ENCODE results near the gene COMT. TPM values are rescaled to one million over a fixed set of nuclear protein-coding genes. Genes with fewer than 3 reads are reported as not detected.

The COMT gene
- total RNA-seq, 1 experiment from 2014 or later = 109 TPM

DNA sequence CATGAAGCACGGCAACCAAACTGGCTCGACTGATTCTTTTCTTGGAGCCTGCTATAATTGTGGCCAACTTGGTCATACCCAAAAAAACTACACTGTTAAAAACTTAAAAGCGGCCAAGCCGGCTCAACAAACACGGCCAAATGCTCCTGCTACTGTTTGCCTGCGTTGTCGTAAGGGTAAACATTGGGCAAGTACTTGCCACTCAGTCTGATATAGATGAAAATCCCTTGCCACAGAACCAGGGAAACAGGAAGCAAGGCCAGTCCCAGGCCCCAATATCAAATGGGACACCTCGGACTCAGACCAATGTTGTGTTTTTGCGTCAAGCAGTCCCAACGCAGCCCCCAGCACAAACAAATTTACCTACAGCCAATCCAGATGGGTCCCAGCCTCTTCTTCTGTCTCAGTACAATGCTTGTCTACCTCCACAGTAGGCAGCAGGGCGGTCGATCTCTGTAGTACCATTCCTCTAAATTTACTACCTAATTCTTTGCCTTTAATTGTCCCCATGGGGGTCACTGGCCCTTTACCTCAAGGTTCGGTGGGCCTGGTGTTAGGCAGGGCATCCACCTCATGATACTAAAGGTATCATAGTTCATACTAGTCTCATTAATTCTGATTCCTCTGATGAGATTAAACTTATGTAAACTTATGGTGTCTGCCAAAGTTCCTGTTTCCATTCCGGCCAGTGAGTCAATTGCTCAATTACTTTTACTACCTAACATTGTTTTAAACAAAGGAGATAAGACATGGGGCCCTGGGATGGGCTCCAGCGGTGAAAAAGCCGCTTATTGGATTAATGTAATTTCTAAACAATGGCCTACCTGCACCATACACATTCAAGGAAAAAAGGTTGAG is 3.7 kb upstream of the COMT start:
- no peak overlapping the region for H2AFZ ChIP-seq (ENCODE audit: low read depth, low read length, poor library complexity, severe bottlenecking)
- TF ChIP-seq, protein P1, sequence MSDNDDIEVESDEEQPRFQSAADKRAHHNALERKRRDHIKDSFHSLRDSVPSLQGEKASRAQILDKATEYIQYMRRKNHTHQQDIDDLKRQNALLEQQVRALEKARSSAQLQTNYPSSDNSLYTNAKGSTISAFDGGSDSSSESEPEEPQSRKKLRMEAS (IDR thresholded peaks at IDR 0.05) = no peak
- TF ChIP-seq EZH2phosphoT487 (IDR thresholded peaks at IDR 0.05; ENCODE audit: borderline replicate concordance) (no peak), SRF (IDR thresholded peaks at IDR 0.05; ENCODE audit: low read depth) (no peak), SP1 (IDR thresholded peaks at IDR 0.05; ENCODE audit: low read depth) (no peak), ZNF274 (IDR thresholded peaks at IDR 0.05; ENCODE audit: low read depth, low read length) (no peak), JUND (IDR thresholded peaks at IDR 0.05) (no peak), CEBPB (IDR thresholded peaks at IDR 0.05; ENCODE audit: low read depth) (no peak), TCF7L2 (IDR thresholded peaks at IDR 0.05; ENCODE audit: borderline replicate concordance, extremely low read depth, insufficient read depth, insufficient read length) (no peak), SIN3A (IDR thresholded peaks at IDR 0.05; ENCODE audit: low read depth) (no peak), POLR2A (IDR thresholded peaks at IDR 0.05; ENCODE audit: borderline replicate concordance, extremely low read depth, insufficient read depth, insufficient read length) (no peak), ELF1 (IDR thresholded peaks at IDR 0.05; ENCODE audit: borderline replicate concordance, low read depth) (no peak), EZH2 (IDR thresholded peaks at IDR 0.05) (no peak), FOSL1 (IDR thresholded peaks at IDR 0.05; ENCODE audit: low read depth) (no peak), ZFX (IDR thresholded peaks at IDR 0.05) (no peak), EGR1 (IDR thresholded peaks at IDR 0.05; ENCODE audit: low read depth) (no peak)
- TF ChIP-seq, protein P2, sequence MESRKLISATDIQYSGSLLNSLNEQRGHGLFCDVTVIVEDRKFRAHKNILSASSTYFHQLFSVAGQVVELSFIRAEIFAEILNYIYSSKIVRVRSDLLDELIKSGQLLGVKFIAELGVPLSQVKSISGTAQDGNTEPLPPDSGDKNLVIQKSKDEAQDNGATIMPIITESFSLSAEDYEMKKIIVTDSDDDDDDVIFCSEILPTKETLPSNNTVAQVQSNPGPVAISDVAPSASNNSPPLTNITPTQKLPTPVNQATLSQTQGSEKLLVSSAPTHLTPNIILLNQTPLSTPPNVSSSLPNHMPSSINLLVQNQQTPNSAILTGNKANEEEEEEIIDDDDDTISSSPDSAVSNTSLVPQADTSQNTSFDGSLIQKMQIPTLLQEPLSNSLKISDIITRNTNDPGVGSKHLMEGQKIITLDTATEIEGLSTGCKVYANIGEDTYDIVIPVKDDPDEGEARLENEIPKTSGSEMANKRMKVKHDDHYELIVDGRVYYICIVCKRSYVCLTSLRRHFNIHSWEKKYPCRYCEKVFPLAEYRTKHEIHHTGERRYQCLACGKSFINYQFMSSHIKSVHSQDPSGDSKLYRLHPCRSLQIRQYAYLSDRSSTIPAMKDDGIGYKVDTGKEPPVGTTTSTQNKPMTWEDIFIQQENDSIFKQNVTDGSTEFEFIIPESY (IDR thresholded peaks at IDR 0.05; ENCODE audit: extremely low read depth, insufficient replicate concordance, low read length) = no peak
- TF ChIP-seq, protein P3, sequence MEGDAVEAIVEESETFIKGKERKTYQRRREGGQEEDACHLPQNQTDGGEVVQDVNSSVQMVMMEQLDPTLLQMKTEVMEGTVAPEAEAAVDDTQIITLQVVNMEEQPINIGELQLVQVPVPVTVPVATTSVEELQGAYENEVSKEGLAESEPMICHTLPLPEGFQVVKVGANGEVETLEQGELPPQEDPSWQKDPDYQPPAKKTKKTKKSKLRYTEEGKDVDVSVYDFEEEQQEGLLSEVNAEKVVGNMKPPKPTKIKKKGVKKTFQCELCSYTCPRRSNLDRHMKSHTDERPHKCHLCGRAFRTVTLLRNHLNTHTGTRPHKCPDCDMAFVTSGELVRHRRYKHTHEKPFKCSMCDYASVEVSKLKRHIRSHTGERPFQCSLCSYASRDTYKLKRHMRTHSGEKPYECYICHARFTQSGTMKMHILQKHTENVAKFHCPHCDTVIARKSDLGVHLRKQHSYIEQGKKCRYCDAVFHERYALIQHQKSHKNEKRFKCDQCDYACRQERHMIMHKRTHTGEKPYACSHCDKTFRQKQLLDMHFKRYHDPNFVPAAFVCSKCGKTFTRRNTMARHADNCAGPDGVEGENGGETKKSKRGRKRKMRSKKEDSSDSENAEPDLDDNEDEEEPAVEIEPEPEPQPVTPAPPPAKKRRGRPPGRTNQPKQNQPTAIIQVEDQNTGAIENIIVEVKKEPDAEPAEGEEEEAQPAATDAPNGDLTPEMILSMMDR (IDR thresholded peaks at IDR 0.05 in 2 of 3, conservative IDR thresholded peaks at IDR 0.05 in 1 of 3; ENCODE audit: borderline replicate concordance in 1 of 3, insufficient read depth in 1 of 3, low read depth in 2 of 3, low read length in 2 of 3) = no peak
- TF ChIP-seq, protein P4, sequence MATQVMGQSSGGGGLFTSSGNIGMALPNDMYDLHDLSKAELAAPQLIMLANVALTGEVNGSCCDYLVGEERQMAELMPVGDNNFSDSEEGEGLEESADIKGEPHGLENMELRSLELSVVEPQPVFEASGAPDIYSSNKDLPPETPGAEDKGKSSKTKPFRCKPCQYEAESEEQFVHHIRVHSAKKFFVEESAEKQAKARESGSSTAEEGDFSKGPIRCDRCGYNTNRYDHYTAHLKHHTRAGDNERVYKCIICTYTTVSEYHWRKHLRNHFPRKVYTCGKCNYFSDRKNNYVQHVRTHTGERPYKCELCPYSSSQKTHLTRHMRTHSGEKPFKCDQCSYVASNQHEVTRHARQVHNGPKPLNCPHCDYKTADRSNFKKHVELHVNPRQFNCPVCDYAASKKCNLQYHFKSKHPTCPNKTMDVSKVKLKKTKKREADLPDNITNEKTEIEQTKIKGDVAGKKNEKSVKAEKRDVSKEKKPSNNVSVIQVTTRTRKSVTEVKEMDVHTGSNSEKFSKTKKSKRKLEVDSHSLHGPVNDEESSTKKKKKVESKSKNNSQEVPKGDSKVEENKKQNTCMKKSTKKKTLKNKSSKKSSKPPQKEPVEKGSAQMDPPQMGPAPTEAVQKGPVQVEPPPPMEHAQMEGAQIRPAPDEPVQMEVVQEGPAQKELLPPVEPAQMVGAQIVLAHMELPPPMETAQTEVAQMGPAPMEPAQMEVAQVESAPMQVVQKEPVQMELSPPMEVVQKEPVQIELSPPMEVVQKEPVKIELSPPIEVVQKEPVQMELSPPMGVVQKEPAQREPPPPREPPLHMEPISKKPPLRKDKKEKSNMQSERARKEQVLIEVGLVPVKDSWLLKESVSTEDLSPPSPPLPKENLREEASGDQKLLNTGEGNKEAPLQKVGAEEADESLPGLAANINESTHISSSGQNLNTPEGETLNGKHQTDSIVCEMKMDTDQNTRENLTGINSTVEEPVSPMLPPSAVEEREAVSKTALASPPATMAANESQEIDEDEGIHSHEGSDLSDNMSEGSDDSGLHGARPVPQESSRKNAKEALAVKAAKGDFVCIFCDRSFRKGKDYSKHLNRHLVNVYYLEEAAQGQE (IDR thresholded peaks at IDR 0.05; ENCODE audit: low read depth) = no peak
- peaks cover 0 to 6% of the 10 kb centered on the region in 2 experiments; a peak in 1 of 4 replicates for H3K36me3 ChIP-seq (ENCODE audit: control insufficient read depth in 1 of 2, insufficient read depth in 2 of 2, low read length in 2 of 2)
- no peaks in the 10 kb centered on the region for H4K20me1 ChIP-seq (ENCODE audit: insufficient read depth)
- no peak overlapping the region for H3K9ac ChIP-seq (ENCODE audit: low read length)
- no peaks in the 10 kb centered on the region for H3K27me3 ChIP-seq (ENCODE audit: insufficient read depth, low read length)
- H3K9me3 ChIP-seq (ENCODE audit: control insufficient read depth in 1 of 2, insufficient read depth in 1 of 2, low read depth in 1 of 2, low read length in 2 of 2) = no peaks in the 10 kb centered on the region
- peaks cover 8 to 15% of the 10 kb centered on the region in 2 experiments for H3K4me1 ChIP-seq (ENCODE audit: control insufficient read depth in 1 of 2, insufficient read depth in 2 of 2, low read length in 2 of 2)
- no TSS peak for BruUV-seq (replicated peaks)
- RAD21 ChIA-PET (ENCODE audit: low non-redundant PET in 1 of 2, low total read pairs in 2 of 2, uncharacterized antibody in 2 of 2, unreplicated experiment in 2 of 2) = no interaction called here
- peaks cover 27% of the 10 kb centered on the region for H3K79me2 ChIP-seq (ENCODE audit: insufficient read depth, low read length)
- H3K27ac ChIP-seq (ENCODE audit: low read depth, low read length) = no peak overlapping the region
- ATAC-seq (no peak), DNase-seq (ENCODE audit: low read depth, low spot score) (no peak)
- H3K4me3 ChIP-seq (replicated peaks in 1 of 2; ENCODE audit: low read depth in 1 of 2, low read length in 2 of 2) = no peak overlapping the region
- H3K4me2 ChIP-seq (ENCODE audit: low read length) = no peak overlapping the region
- POLR2A ChIA-PET = no interaction called here
- CTCF ChIA-PET = no interaction called here
- intact Hi-C loops (cut with micrococcal nuclease) = no loop called here
- H3K9me2 ChIP-seq (ENCODE audit: insufficient read depth) = no peaks in the 10 kb centered on the region
